H1 (cell line): ENCODE data around the gene SERPINB13.
"Not testable (repeated sequence)": the region's sequence is repeated elsewhere in the genome, so short reads cannot be mapped to it uniquely, and the experiment has no call there.

Experiments
- ASH2L ChIP-seq: fragments of 200-600, 300-600 bp; sonication (generic); IDR thresholded peaks from one replicate; pipeline ENCODE4 v1.7.1; 2017; ENCODE audit warnings: low read length
- CBX5 ChIP-seq: fragments of 300-800, 300-1000 bp; sonication (generic); IDR thresholded peaks from 2 replicates; pipeline ENCODE4 v1.7.1; 2016; ENCODE audit warnings: antibody characterized with exemption, low read length, low read depth
- CHD2 ChIP-seq: IDR thresholded peaks from 2 replicates; pipeline ENCODE4 v1.6.1; 2012; ENCODE audit warnings: low read length, improper control_type of control experiment
- CREB1 ChIP-seq: IDR thresholded peaks from 2 replicates; pipeline ENCODE4 v1.6.1; 2012; ENCODE audit warnings: inconsistent platforms
- EZH2 ChIP-seq: fragments of 200-600 bp; sonication (generic); IDR thresholded peaks from 2 replicates; pipeline ENCODE4 v1.7.1; 2012; ENCODE audit warnings: low read depth, mild to moderate bottlenecking, moderate library complexity, low read length, inconsistent platforms; ENCODE audit not compliant: severe bottlenecking
- GABPA ChIP-seq: IDR thresholded peaks from 2 replicates; pipeline ENCODE4 v1.6.1; 2011; ENCODE audit warnings: mild to moderate bottlenecking, low read length, moderate library complexity, borderline replicate concordance; ENCODE audit not compliant: insufficient read depth
- POLR2A ChIP-seq, 2 experiments: IDR thresholded peaks; 1 replicate in 1 of 2; 2 replicates in 1 of 2; pipeline ENCODE4 v1.6.1; 2011; ENCODE audit warnings: low read depth in 2 of 2, low read length in 2 of 2, mild to moderate bottlenecking in 2 of 2; ENCODE audit errors: control extremely low read depth in 1 of 2
- POU5F1 ChIP-seq: IDR thresholded peaks from 2 replicates; pipeline ENCODE4 v1.6.1; 2011; ENCODE audit warnings: low read depth, mild to moderate bottlenecking, low read length, moderate library complexity
- RAD21 ChIP-seq, 2 experiments: IDR thresholded peaks in 1 of 2; conservative IDR thresholded peaks in 1 of 2; 2 replicates each; pipeline ENCODE4 v1.6.1; 2011; ENCODE audit warnings: low read depth in 2 of 2, low read length in 2 of 2, improper control_type of control experiment in 1 of 2, inconsistent platforms in 1 of 2, mild to moderate bottlenecking in 1 of 2, moderate library complexity in 1 of 2
- RFX5 ChIP-seq: IDR thresholded peaks from 2 replicates; pipeline ENCODE4 v1.6.1; 2011; ENCODE audit warnings: low read depth, low read length, improper control_type of control experiment, borderline replicate concordance
- SP1 ChIP-seq: IDR thresholded peaks from 2 replicates; pipeline ENCODE4 v1.6.1; 2011; ENCODE audit warnings: low read depth, low read length
- TEAD4 ChIP-seq: IDR thresholded peaks from 2 replicates; pipeline ENCODE4 v1.6.1; 2012; ENCODE audit warnings: low read depth, low read length, inconsistent platforms, mixed read lengths
- YY1 ChIP-seq: IDR thresholded peaks from 2 replicates; pipeline ENCODE4 v1.6.1; 2011; ENCODE audit warnings: low read depth, mild to moderate bottlenecking, low read length
- TF ChIP-seq, protein P1 (sequence below), 3 experiments: IDR thresholded peaks; 1 replicate in 2 of 3; 2 replicates in 1 of 3; pipeline versions ENCODE4 v1.5.1 to v1.6.1; 2011; ENCODE audit warnings: low read length in 3 of 3, mild to moderate bottlenecking in 3 of 3, inconsistent platforms in 2 of 3, low read depth in 1 of 3, moderate library complexity in 1 of 3; ENCODE audit not compliant: insufficient read depth in 1 of 3; ENCODE audit errors: control extremely low read depth in 1 of 3

DNA sequence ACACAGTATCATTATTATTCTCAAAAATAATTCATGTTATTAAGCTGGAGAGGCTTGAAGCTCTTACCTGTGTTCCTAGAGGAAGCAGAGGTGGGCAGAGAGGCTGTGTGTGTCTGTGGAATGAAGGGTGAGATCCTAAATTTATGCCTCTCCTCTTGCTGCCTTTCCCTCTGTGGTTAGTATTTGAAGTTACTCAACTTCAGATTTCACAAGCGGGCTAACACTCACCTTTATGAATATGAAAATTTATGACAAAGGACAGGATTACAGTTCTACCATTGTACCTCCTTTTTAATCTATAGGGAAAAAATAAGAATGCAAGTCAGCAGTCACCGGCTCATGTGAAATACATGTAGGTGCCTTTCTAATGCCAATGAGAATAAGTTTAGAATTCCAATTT is 57.0 kb downstream of the SERPINB13 start, which contains the start of gene SERPINB4:
- TF ChIP-seq EZH2; CREB1; YY1; GABPA; CBX5; CHD2; TEAD4; SP1; POLR2A (IDR thresholded peaks at IDR 0.05; ENCODE audit: control extremely low read depth in 1 of 2, low read depth in 2 of 2, low read length in 2 of 2); RFX5; RAD21 (IDR thresholded peaks at IDR 0.05 in 1 of 2, conservative IDR thresholded peaks at IDR 0.05 in 1 of 2; ENCODE audit: low read depth in 2 of 2, low read length in 2 of 2); POU5F1; ASH2L: not testable (repeated sequence)
- TF ChIP-seq, protein P1, sequence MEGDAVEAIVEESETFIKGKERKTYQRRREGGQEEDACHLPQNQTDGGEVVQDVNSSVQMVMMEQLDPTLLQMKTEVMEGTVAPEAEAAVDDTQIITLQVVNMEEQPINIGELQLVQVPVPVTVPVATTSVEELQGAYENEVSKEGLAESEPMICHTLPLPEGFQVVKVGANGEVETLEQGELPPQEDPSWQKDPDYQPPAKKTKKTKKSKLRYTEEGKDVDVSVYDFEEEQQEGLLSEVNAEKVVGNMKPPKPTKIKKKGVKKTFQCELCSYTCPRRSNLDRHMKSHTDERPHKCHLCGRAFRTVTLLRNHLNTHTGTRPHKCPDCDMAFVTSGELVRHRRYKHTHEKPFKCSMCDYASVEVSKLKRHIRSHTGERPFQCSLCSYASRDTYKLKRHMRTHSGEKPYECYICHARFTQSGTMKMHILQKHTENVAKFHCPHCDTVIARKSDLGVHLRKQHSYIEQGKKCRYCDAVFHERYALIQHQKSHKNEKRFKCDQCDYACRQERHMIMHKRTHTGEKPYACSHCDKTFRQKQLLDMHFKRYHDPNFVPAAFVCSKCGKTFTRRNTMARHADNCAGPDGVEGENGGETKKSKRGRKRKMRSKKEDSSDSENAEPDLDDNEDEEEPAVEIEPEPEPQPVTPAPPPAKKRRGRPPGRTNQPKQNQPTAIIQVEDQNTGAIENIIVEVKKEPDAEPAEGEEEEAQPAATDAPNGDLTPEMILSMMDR (IDR thresholded peaks at IDR 0.05; ENCODE audit: control extremely low read depth in 1 of 3, insufficient read depth in 1 of 3, low read depth in 1 of 3, low read length in 3 of 3) = not testable (repeated sequence)
